Pancreas (tissue), 10 donors: ENCODE measurements around the gene PARD3. TPM values are rescaled to one million over a fixed set of nuclear protein-coding genes. Genes with fewer than 3 reads are reported as not detected.

Source experiments
- ATAC-seq, 4 donors: fragments of 200-7000 bp; cut with Tn5 transposase; one replicate each; pipeline versions ENCODE4 v1.8.0 to v1.9.1; 2020; ENCODE audit warnings: mild to moderate bottlenecking in 4 of 4, moderate library complexity in 4 of 4
- DNase-seq, 6 donors: peaks; one replicate each; pipeline ENCODE4 v3.0.0-alpha.2; 2020
- FAIRE-seq: peaks from 2 replicates; lab custom pipeline; 2012; peaks lifted over from hg19 to GRCh38; lab: Jason Lieb, UNC
- H3K27ac ChIP-seq, 4 donors: fragments of 200-600 bp; sonication (generic); 1 replicate in 3 of 4; 2 replicates in 1 of 4; pipeline versions ENCODE4 v1.5.0 to v1.8.0; 2020
- H3K27me3 ChIP-seq, 4 donors: fragments of 200-600 bp; one replicate each; pipeline ENCODE4 v1.8.0; 2021
- H3K36me3 ChIP-seq, 3 donors: fragments of 200-600 bp; sonication (generic) in 1 of 3; one replicate each; pipeline versions ENCODE4 v1.5.0 to v1.8.0; 2020 to 2021
- H3K4me1 ChIP-seq, 3 donors: fragments of 200-600 bp; one replicate each; pipeline ENCODE4 v1.8.0; 2021
- H3K4me3 ChIP-seq, 4 donors: fragments of 200-600 bp; sonication (generic) in 2 of 4; one replicate each; pipeline versions ENCODE4 v1.5.0 to v1.8.0; 2020 to 2021
- H3K9me3 ChIP-seq, 4 donors: fragments of 200-600 bp; one replicate each; pipeline ENCODE4 v1.8.0; 2021
- CTCF ChIP-seq, 4 donors: fragments of 200-600 bp; sonication (generic) in 3 of 4; IDR thresholded peaks; one replicate each; pipeline versions ENCODE4 v1.5.0 to v1.8.0; 2021; ENCODE audit warnings: antibody characterized with exemption in 4 of 4
- WGBS, 2 donors: extraction: QIAGEN DNeasy Blood & Tissue Kit; methylation state at CpG; one replicate each; pipeline ENCODE4 v1.1.7; 2013; 5-methylcytosine and 5-hydroxymethylcytosine counted together
- intact Hi-C, 3 donors: fragments of 100-400 bp; cut with DNase I; formaldehyde crosslinking; loops; one replicate each; pipeline versions ENCODE4 v1.11.1 to v1.14.2; 2022
- polyA plus RNA-seq, 2 donors: library from polyadenylated mRNA; stranded (reverse); fragments of 200-250 nt; gene quantifications; one replicate each; pipeline ENCODE4 v1.2.3, GENCODE V29; 2013
- total RNA-seq, 6 donors: library from RNA; stranded (reverse); fragmentation: NEBNext Ultra II Directional in 4 of 6; extraction: Animal tissue kit (Norgen Biotek cat#: 25700) in 4 of 6; gene quantifications; one replicate each; pipeline versions ENCODE4 v1.2.1 to v1.2.4, GENCODE V29; 2021 to 2023
- donor health status: healthy with polysubstance abuse.
- donor health status: DM: no; HTN: no; CAD: no; lungs with moderate emphysema.
- donor health status: DM: no; HTN: no; CAD: no.
- donor health status: control.
- donor health status: control.
- donor health status: Bipolar disorder and iron deficiency.
- donor health status: DM: yes; HTN: yes; CAD: no.
- donor health status: DM: no; HTN: no; CAD: no.
- donor health status: DM: no; HTN: no; CAD: no.
- donor health status: DM: yes; HTN: yes; CAD: no.

Gene PARD3
- total and polyA plus RNA-seq, 8 donors, result 12.8 to 32.3 (median 23.4) TPM

- H3K27ac ChIP-seq, result no peak overlapping the region
- no peaks in the 10 kb centered on the region for H3K36me3 ChIP-seq
- WGBS, 2 donors, result 89 to 92% methylated on average over 3 of the region's 3 CpGs
- no peak for FAIRE-seq
- H3K4me3 ChIP-seq, result no peak overlapping the region
- H3K9me3 ChIP-seq, result no peaks in the 10 kb centered on the region
- ATAC-seq, result no peak
- peaks cover 0 to 8% (median 0%) of the 10 kb centered on the region in 3 donors for H3K4me1 ChIP-seq
- no peaks in the 10 kb centered on the region for H3K27me3 ChIP-seq
- no peak for DNase-seq
- no peak for TF ChIP-seq CTCF (IDR thresholded peaks at IDR 0.05)
- intact Hi-C loops, result no loop called here
Measured at GRCh38 chr10:34626158-34626880, 188.8 kb downstream of the PARD3 start.

GRCh38 chr10:34624323-34625153 lies 190.6 kb downstream of the PARD3 start:
- TF ChIP-seq CTCF (IDR thresholded peaks at IDR 0.05), result no peak
- H3K27me3 ChIP-seq, result no peaks in the 10 kb centered on the region
- 86 to 90% methylated on average over 12 of the region's 12 CpGs for WGBS, 2 donors
- FAIRE-seq (no peak), DNase-seq (no peak), ATAC-seq (no peak)
- H3K4me1 ChIP-seq, result peaks cover 0 to 8% (median 0%) of the 10 kb centered on the region in 3 donors
- H3K9me3 ChIP-seq, result no peaks in the 10 kb centered on the region
- H3K4me3 ChIP-seq, result no peak overlapping the region
- H3K27ac ChIP-seq, result no peak overlapping the region
- no peaks in the 10 kb centered on the region for H3K36me3 ChIP-seq
- intact Hi-C loops, result no loop called here

GRCh38 chr10:34622945-34623344 lies 192.2 kb downstream of the PARD3 start:
- DNase-seq, result no peak
- Histone ChIP-seq H3K27ac (no peak overlapping the region), H3K36me3 (no peaks in the 10 kb centered on the region), H3K9me3 (no peaks in the 10 kb centered on the region), H3K27me3 (no peaks in the 10 kb centered on the region), H3K4me3 (no peak overlapping the region), H3K4me1 (peaks cover 0 to under 1% (median 0%) of the 10 kb centered on the region in 3 donors)
- TF ChIP-seq CTCF (IDR thresholded peaks at IDR 0.05), result no peak
- intact Hi-C loops, result no loop called here
- 96 to 98% methylated on average over 4 of the region's 4 CpGs for WGBS, 2 donors
- no peak for ATAC-seq
- FAIRE-seq, result no peak

- 64 to 76% methylated on average over 2 of the region's 2 CpGs for WGBS, 2 donors
- intact Hi-C loops, result no loop called here
- no peaks in the 10 kb centered on the region for H3K27me3 ChIP-seq
Measured at GRCh38 chr10:34618611-34619010, 196.5 kb downstream of the PARD3 start.

More at GRCh38 chr10:34618611-34619010, 196.5 kb downstream of the PARD3 start:
- H3K27ac ChIP-seq, result no peak overlapping the region
- ATAC-seq (no peak), DNase-seq (no peak), FAIRE-seq (no peak)
- H3K9me3 ChIP-seq, result no peaks in the 10 kb centered on the region
- no peak overlapping the region for H3K4me3 ChIP-seq
- H3K36me3 ChIP-seq, result no peaks in the 10 kb centered on the region
- TF ChIP-seq CTCF (IDR thresholded peaks at IDR 0.05), result no peak
- H3K4me1 ChIP-seq, result peaks cover 0 to 4% (median 0%) of the 10 kb centered on the region in 3 donors
